ENCODE results near the gene OR10J5. TPM values are rescaled to one million over a fixed set of nuclear protein-coding genes. Genes with fewer than 3 reads are reported as not detected.
"Not testable (repeated sequence)": the region's sequence is repeated elsewhere in the genome, so short reads cannot be mapped to it uniquely, and the experiment has no call there.

The OR10J5 gene, protein sequence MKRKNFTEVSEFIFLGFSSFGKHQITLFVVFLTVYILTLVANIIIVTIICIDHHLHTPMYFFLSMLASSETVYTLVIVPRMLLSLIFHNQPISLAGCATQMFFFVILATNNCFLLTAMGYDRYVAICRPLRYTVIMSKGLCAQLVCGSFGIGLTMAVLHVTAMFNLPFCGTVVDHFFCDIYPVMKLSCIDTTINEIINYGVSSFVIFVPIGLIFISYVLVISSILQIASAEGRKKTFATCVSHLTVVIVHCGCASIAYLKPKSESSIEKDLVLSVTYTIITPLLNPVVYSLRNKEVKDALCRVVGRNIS
- not detected for polyA plus RNA-seq (ENCODE audit: insufficient read length in 4 of 4)

DNA sequence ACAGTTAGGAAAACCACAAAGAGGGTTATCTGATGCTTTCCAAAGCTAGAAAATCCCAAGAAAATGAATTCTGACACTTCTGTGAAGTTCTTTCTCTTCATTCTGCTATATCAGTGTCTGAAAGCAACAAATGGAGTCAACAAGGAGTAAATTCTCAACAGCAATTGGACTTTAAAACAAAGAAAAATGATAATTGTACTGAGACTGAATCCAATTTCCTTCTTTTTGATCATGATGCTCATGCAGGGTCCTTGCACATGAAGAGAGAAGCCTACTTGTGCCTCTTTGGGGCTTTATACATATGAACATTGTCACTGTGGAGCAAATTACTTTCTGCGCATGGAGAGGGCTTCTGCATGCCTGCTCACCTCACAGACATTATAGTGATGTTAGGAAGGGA lies at the start of gene OR10J5:
OR10J5 (minus strand) TSS at position 101 of the 400 bp plus-strand sequence; CDS start at position 101, 0 bp downstream.
- no peak for DNase-seq (ENCODE audit: low read depth in 4 of 4, low spot score in 2 of 4)

DNA sequence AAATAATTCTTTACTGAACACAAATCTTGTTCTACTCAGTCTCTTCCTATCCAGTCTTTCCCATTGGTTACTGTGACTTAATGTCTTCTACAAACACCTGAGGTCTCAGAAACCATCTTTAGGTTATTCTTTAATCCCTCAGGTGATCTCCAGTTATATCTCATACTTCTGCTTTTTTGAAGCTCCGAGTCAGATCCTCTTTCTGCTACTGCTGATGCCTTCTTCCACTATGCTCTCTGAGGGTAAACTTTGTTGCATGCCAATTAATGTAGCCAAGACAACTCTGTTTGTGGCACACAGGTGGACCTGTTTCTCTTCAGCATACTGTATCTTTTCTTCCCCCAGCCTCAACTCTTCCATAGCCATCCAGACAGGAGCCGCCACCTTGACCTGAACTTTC lies 48.7 kb upstream of the OR10J5 start:
- no peak for DNase-seq (ENCODE audit: low read depth in 4 of 4, low spot score in 2 of 4)

DNA sequence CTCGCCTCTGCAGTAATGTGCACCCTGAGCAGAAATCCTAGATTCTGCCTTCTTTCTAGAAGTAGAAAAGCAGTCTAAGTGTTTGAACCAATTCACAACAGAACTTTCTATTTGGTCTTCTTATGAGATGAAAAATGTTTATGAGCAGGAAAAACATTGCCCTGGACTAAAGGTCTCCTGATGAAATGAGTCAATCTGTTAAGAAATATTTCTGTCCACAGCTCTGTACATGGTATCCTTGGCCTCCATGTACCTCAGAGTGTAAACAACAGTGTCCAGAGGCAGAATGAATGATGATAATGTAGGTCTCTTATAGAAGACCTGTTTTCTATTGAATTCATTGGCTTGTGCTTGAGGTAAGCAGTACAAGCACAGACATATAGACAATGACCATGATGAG lies 45.6 kb upstream of the OR10J5 start:
- no peak for DNase-seq (ENCODE audit: low read depth in 4 of 4, low spot score in 2 of 4)

DNA sequence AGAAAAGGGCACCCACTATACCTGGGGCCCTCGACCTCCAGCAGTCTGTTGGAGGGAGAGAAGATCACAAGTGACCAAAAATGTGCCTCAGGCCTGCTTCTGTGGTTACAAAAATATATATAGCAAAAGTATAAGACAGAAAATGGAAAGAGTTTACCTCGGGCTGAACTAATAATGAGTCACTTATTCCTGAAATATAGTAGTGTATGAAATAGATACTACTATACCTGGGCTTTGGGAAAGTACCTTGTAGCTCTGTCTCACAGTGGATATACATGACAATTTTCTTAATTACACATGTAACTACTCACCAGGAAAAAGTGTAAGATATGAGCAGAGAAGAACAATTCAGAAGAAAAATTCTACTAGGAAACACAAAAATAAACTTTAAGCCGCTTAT lies 44.5 kb upstream of the OR10J5 start:
- DNase-seq (ENCODE audit: low read depth in 4 of 4, low spot score in 2 of 4) = no peak

DNA sequence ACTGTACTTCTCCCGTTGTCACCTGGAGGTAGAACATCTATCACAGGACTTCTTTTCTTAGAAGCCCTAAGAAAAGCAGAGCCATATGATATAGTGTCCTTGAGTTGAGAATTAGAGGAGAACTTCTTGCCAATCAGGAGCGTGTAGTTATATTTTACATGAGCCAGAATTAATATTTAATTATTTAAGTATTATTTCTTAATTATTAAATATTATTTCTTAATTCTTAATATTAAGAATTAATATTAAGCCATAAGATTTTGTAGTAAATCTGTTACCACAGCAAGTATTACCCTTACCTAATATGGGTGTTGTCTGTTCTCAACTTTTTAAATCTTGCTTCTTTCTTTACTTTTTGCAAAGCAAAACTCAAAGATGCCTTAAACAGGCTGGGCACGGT lies 41.6 kb upstream of the OR10J5 start:
- DNase-seq (ENCODE audit: low read depth in 4 of 4, low spot score in 2 of 4) = no peak

DNA sequence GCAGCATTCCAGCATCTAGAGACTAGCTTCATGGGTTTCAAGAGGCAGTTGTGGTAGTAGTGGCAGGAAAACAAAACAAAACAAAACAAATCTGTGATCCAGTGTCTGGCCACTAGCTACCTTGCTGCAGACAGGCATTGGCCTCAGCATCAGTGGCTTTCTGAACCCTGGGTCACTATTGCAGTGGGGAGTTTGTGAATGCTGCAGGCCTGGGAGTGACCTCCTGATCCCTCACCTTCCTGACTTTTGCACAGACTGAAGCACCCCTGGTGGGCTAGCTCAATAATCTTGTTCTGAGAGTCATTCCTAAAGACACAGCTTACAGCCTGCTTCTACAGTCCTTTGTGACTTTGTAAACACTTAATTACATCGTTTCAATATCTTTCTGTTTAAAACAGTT lies 26.9 kb upstream of the OR10J5 start:
- no peak for DNase-seq (ENCODE audit: low read depth in 4 of 4, low spot score in 2 of 4)

DNA sequence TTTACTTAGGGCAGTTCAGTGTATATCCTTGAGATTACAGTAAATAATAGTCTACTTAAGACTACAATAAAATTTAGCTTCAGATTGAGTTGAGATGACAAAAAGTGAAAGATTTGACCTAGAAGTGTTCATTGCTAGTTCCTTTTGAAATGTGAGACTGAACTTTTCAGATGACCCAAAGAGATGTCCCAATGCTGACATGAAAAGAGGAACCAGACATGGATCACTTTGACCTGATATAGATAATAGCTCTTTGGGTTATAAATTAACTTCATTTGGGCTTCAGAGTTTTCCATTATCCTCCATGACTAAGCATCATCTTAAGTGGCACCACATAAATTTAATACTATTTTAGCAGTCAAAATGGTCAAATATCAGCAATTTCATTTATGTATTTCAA lies 25.7 kb upstream of the OR10J5 start:
- DNase-seq (ENCODE audit: low read depth in 4 of 4, low spot score in 2 of 4) = no peak

DNA sequence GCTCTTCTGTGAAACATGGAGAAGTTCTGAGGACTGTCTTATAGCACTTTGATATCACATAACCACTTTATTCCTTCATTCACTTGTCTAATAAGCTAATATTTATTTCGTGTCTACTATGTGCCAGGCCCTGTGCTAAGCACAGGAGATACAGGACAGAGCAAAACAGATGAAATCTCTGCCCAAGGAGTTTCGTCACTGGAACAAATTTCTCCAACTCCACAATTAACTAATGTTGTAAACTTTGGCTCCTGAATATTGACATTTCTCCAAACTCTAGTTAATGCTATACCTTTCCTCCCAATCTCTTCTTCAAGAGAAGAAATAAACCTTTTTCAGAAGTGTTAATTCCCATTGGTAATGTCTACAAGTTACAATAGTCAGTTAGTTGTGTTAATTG lies 24.8 kb upstream of the OR10J5 start:
- DNase-seq (ENCODE audit: low read depth in 4 of 4, low spot score in 2 of 4) = no peak

DNA sequence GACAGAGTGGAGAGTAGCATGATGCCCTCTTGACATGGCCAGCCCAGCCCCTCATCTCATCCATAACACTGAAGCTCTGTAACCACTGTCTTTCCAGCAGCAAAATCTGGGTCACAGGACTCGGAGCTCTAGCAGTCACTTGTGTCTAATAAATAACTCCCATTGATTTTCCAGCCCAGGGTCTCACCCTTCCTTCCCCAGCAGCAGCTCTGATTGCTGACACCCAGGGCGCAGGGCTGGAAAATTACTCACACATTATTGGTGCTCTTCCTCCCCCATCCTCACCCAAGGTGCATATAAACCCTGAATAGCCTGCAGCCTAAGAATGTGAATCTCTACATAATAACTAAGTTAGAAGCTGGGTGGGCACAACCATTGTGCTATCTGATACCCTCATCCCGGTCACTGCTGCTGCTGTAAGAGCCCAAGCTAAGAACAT lies 21.1 kb upstream of the OR10J5 start:
- no peak for DNase-seq (ENCODE audit: low read depth in 4 of 4, low spot score in 2 of 4)

DNA sequence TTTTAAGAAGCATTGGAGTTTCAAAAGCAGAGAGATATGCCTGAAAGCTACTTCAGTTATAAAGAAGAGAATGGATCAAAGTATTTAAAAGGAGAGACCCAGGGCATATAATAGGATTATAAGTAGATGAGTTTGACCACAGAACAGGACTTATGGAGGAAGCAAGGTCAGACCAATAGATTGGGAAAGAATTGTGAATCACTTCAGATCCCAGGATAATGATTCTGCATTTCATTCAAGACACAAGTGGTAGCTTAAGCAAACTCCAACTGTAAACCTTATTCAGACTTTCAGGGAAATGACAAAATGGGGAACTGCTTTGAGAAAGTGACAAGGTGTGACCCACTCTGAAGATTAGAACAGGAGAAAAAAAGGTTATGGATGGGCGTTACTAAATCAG lies 18.9 kb upstream of the OR10J5 start:
- DNase-seq (ENCODE audit: low read depth in 4 of 4, low spot score in 2 of 4) = no peak

DNA sequence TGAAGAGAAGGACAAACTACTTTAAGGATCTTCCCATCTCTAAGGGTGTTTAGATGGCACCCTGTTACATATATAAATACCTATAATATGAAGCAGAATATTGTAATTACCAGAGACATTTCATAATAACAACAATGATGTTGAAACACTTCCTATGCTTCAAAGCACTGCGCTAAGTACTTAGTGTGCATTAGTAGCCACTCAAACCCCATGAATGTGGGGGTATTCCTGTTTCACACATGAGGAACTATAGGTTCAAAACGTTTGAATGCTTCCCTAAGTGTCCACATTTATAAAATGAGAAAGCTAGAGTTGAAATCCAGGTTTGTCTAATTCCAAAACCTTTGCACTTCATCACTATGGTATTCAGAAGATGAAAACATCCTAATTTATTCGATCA lies 18.5 kb upstream of the OR10J5 start:
- no peak for DNase-seq (ENCODE audit: low read depth in 4 of 4, low spot score in 2 of 4)

DNA sequence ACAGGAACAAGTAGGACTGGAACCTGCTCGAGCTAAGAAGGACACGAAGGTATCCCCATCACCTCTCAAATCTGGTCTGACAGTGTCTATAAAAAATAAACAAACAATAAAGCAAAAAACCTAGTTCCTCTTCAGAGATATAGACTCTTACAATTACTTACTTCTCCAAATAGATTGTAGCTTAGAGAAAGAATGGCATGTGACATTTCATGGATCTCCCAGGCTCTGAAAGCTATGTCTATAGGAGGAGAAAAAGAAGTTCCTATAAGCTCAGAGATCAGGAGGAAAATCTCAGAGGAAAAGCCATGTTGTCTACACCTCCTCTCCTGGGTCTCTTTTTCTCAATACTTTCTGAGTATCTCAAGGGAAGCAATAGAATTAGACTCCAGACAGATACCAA lies 12.3 kb upstream of the OR10J5 start:
- no peak for DNase-seq (ENCODE audit: low read depth in 4 of 4, low spot score in 2 of 4)

DNA sequence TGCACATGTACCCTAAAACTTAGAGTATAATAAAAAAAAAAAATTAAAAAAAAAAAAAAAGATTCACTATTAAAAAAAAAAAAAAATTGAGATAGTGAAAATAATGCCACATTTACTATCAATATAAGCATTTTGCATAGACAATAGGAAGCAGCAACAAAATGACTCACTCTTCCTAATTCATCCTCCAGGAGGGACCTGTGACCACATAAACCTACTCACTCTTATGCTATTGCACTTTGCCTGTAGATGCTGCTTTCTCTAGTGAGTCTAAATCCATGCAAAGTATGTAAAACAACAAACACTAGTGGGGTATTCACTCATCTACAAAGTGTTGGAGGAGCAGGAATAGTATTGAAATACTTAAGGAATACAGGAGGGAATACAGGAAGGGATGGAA lies 2.9 kb downstream of the OR10J5 start:
- no peak for DNase-seq (ENCODE audit: low read depth in 4 of 4, low spot score in 2 of 4)

DNA sequence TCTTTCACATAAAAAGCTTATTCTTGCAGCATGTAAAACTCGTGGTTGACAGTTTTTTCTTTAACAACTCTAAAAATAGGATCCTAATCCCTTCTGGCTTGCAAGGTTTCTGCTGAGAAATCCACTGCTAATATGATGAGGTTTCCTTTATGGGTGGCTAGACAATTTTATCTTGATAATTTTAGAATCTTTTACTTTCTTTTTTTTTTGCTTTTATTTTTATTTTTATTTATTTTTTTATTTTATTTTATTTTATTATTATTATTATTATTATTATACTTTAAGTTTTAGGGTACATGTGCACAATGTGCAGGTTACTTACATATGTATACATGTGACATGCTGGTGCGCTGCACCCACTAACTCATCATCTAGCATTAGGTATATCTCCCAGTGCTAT lies 11.0 kb downstream of the OR10J5 start:
- DNase-seq (ENCODE audit: low read depth in 4 of 4, low spot score in 2 of 4) = not testable (repeated sequence)

DNA sequence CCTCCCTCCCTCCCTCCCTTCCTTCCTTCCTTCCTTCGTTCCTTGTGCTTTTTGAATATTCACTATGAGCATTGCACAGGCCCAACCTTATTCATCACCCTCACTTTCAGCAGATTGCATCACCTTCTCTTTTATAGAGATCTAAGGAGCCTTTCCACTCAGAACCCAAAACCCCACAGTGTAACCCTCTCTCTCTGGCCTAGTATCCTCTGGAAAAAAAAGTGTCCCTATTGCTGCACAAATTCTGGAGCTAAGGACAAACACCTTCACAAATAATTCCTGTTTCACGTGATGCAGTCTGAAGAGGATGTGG lies 25.6 kb downstream of the OR10J5 start:
- no peak for DNase-seq (ENCODE audit: low read depth in 4 of 4, low spot score in 2 of 4)

DNA sequence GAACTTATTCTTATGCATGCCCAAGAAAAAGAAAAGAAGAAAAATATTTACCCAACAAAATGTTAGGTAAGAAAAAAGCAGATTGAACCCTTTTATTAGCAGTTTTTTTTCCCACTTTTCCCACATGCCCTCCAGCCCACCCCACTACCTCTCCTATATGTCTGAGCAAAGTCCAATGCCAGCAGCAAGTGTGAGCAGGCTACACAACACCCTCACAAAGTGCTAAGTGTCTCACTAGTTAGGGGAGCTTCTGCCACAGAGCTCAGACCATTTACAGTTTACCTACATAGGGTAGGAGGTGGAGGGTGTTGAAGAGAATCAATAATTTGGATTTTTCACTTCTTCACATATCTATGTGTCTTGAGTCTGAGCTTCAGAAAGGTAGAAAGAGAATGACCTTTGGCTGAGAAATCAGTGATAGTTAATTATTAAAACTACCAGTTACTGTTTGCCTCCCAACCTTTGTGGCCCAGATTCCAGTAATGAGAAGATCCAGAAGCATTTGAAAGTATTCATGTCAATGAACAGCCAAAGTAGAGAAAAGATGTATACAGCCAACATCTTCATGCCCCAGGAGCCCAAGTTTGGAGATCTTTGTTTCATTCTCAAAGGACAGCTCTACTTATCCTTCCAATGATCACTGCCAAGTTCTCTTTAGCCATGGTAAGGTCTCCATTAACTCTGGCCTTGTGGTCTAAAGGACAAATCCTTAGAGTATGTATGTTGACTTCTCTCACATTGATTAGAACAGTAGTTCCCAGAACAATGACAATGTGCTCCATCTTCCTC lies 26.2 kb downstream of the OR10J5 start:
- no peak for DNase-seq (ENCODE audit: low read depth in 4 of 4, low spot score in 2 of 4)

DNA sequence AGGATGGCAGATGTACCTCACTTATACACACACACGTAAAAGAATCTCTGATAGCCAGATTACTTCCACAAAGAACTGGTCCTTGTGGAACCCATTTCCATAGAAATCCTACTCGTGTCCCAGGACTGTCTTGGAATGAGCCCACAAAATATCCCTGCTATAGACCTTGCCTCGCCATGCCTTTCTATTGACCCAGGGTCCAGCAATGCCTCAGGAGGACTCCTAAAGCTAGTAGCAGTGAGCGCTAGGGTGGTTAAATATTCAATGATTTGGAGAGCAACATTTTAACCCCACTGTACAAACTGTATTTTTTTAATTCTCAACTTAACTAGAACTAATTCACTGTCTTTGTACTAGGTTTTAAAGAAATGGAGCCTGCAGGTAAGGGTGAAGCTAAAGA lies 26.9 kb downstream of the OR10J5 start:
- no peak for DNase-seq (ENCODE audit: low read depth in 4 of 4, low spot score in 2 of 4)

DNA sequence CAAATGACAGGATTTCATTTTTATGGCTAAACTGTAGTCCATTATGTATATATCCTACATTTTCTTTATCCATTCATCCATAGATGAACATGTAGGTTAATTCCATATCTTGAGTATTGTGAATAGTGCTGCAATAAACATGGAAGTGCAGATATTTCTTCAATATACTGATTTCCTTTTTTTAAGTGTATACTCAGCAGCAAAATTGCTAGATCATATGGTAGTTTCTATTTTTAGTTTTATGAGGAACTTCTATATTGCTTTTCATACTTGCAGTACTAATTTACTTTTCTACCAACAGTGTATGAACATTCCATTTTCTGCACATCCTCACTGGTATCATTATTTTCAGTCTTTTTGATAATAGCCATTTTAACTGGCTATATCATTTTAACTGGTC lies 30.1 kb downstream of the OR10J5 start:
- no peak for DNase-seq (ENCODE audit: low read depth in 4 of 4, low spot score in 2 of 4)

DNA sequence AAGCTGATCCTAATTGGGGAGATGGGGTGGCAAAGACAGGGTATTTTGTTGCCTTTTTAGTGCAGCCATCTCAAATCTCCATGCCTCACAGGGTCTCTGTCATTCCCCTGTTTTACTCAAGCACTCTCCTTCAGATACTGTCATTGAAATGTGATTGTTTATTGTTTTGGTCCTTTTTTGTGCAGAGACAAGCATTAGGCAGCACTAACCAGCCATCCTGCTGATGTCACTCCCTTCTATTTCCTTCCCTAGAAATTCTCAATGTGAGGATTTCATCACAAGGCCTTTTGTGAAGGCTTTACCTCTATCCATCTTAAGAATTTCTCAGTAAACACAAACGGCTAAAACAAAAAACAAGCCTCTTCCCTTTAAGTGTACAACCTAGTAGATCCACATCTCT lies 34.7 kb downstream of the OR10J5 start:
- no peak for DNase-seq (ENCODE audit: low read depth in 4 of 4, low spot score in 2 of 4)

DNA sequence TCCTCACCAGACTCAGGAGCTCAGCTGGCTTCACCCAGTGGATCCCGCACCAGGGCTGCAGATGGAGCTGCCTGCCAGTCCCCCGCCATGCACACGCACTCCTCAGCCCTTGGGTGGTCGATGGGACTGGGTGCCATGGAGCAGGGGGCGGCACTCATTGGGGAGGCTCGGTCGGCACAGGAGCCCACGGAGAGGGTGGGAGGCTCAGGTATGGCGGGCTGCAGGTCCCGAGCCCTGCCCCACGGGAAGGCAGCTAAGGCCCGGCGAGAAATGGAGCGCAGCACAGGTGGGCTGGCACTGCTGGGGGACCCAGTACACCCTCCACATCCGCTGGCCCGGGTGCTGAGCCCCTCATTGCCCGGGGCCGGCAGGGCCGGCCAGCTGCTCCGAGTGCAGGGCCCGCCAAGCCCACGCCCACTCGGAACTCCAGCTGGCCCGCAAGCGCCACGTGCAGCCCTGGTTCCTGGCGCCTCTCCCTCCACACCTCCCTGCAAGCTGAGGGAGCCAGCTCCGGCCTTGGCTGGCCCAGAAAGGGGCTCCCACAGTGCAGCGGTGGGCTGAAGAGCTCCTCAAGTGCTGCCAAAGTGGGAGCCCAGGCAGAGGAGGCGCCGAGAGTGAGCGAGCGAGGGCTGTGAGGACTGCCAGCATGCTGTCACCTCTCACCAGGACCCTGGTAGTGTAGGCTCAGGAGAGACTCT lies 41.1 kb downstream of the OR10J5 start:
- DNase-seq (ENCODE audit: low read depth in 4 of 4, low spot score in 2 of 4) = not testable (repeated sequence)

DNA sequence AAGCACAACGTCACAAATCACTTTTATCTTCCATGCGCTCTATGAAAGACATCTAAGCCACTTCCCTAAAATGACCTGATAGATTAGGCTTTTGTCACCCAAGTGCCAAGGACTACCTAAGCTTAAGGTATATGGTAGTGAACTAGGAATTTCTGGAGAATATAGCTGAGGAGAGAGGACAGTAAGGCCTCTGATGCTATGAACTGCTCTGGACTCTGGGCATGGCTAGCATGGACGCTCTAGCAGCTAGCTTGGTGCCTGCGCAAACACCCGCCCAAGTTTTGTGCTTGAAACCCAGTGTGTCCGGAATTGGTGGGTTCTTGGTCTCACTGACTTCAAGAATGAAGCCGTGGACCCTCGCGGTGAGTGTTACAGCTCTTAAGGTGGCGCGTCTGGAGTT lies 42.5 kb downstream of the OR10J5 start:
- DNase-seq (ENCODE audit: low read depth in 4 of 4, low spot score in 2 of 4) = no peak

Measured in left renal cortex interstitium (tissue), 4 donors.